Measurements from ENCODE around the gene FLYWCH2. TPM values are rescaled to one million over a fixed set of nuclear protein-coding genes. Genes with fewer than 3 reads are reported as not detected.
A peak's percentile ranks its signal among the peaks of the same experiment; 100 is the strongest.

The FLYWCH2 gene
- total RNA-seq, 1 donor from 2014 or later: 36.5 TPM

DNA sequence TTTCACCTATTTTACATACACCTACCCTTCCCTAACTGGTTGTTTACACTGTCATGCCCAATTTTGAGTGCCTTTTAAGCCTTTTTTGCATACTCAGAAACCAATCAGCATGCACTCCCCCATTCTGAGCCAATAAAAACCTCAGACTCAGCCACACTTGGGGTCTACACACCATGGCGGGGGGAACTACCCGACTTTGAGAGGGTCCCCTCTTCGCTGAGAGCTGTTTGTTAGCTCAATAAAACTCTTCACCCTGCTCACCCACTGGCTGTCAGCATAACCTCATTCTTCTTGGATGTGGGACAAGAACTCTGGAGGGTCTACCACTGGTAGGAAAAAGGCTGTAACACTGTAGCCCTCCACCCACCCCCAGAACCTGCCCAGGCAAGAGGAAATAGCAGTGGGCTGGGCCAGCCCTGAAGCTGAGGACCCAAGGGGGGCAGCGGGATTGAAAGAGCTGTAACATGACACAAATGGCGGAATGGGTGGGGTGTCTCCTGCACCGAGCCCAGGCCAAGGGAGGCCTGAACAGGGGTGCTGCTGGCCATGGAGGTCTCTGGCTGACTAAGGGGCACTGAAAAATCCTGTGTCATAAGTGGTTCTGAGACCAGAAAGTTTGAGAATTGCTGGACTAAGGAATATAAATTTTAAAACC is 3.0 kb upstream of the FLYWCH2 start:
- peaks cover 3% of the 10 kb centered on the region for H3K9me3 ChIP-seq (ENCODE audit: insufficient read depth, low read depth, low read length)
- TF ChIP-seq EZH2 (IDR thresholded peaks at IDR 0.05; ENCODE audit: insufficient read depth, low read length): no peak
- TF ChIP-seq, protein P1, sequence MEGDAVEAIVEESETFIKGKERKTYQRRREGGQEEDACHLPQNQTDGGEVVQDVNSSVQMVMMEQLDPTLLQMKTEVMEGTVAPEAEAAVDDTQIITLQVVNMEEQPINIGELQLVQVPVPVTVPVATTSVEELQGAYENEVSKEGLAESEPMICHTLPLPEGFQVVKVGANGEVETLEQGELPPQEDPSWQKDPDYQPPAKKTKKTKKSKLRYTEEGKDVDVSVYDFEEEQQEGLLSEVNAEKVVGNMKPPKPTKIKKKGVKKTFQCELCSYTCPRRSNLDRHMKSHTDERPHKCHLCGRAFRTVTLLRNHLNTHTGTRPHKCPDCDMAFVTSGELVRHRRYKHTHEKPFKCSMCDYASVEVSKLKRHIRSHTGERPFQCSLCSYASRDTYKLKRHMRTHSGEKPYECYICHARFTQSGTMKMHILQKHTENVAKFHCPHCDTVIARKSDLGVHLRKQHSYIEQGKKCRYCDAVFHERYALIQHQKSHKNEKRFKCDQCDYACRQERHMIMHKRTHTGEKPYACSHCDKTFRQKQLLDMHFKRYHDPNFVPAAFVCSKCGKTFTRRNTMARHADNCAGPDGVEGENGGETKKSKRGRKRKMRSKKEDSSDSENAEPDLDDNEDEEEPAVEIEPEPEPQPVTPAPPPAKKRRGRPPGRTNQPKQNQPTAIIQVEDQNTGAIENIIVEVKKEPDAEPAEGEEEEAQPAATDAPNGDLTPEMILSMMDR (IDR thresholded peaks at IDR 0.05; ENCODE audit: insufficient read depth, low read depth, low read length): no peak
- no peaks in the 10 kb centered on the region for H4K20me1 ChIP-seq (ENCODE audit: insufficient read depth, low read length)
- H3K27me3 Mint-ChIP-seq (ENCODE audit: low read depth, unreplicated experiment): no peaks in the 10 kb centered on the region
- peaks cover 16% of the 10 kb centered on the region for H3K79me2 ChIP-seq (ENCODE audit: insufficient read depth, low read length)
- peaks cover 6% of the 10 kb centered on the region for H3K4me1 ChIP-seq (ENCODE audit: insufficient read depth, low read length)
- DNase-seq (ENCODE audit: low read depth) (no peak), FAIRE-seq (no peak)
- H2AFZ ChIP-seq (ENCODE audit: low read depth, low read length): no peak overlapping the region
- no peak overlapping the region for H3K4me2 ChIP-seq (ENCODE audit: low read length)
- H3K9me3 Mint-ChIP-seq (ENCODE audit: unreplicated experiment): peaks cover 5% of the 10 kb centered on the region
- H3K4me1 Mint-ChIP-seq (ENCODE audit: low read depth, unreplicated experiment): no peaks in the 10 kb centered on the region
- H3K27me3 ChIP-seq (ENCODE audit: insufficient read depth, low read length): no peaks in the 10 kb centered on the region
- no peak overlapping the region for H3K27ac Mint-ChIP-seq (ENCODE audit: unreplicated experiment)
- H3K9ac ChIP-seq (ENCODE audit: low read length): no peak overlapping the region
- no peaks in the 10 kb centered on the region for H3K36me3 ChIP-seq (ENCODE audit: insufficient read depth, low read length)
- no peak overlapping the region for H3K4me3 Mint-ChIP-seq (ENCODE audit: unreplicated experiment)
- peaks cover 3% of the 10 kb centered on the region for H3K36me3 Mint-ChIP-seq (ENCODE audit: low read depth, unreplicated experiment)
- H3K27ac ChIP-seq (ENCODE audit: low read depth, low read length): no peak overlapping the region
- no peak overlapping the region for H3K4me3 ChIP-seq (ENCODE audit: insufficient read depth, low read depth, low read length)

DNA sequence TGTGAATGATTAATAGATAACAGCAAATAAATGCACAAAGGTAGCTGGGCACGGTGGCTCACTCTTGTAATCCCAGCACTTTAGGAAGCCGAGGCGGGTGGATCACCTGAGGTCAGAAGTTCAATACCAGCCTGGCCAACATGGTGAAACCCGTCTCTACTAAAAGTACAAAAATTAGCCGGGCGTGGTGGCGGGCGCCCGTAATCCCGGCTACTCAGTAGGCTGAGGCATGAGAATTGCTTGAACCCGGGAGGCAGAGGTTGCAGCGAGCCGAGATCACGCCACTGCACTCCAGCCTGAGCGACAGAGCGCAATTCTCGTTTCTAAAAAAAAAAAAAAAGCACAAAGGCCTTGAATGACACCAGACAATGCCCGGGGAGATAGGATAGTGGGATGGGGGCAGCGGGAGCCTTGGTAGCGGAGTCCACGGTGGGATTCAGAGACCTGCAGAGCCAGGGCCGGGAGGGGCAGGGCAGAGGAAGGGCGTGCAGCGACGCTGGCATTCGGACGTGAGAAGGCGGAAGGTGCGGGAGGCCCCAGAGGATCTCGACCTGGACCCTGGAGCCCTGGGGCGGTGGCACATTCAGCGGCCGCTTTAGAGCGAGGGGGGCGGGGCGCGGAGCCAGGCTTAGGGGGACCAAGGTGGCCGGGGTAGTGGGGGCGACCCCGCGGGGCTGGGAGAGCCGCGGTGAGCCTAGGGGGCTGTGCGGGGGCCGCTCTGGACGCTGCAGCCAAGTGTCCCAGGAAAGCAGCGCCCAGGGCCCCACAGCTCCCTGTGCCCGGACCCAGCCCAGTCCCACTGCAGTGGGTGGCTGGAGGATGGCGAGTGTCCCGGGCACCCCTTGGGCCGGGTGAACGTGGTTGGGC is 999 bp upstream of the FLYWCH2 start:
- Histone ChIP-seq H3K36me3 (ENCODE audit: insufficient read depth, low read length) (no peaks in the 10 kb centered on the region), H3K9ac (ENCODE audit: low read length) (peak overlapping the region; percentile 94), H3K4me3 (ENCODE audit: insufficient read depth, low read depth, low read length) (peak overlapping the region; percentile 70), H4K20me1 (ENCODE audit: insufficient read depth, low read length) (peaks cover 6% of the 10 kb centered on the region), H3K9me3 (ENCODE audit: insufficient read depth, low read depth, low read length) (peaks cover 3% of the 10 kb centered on the region), H3K4me1 (ENCODE audit: insufficient read depth, low read length) (peaks cover 6% of the 10 kb centered on the region), H3K27ac (ENCODE audit: low read depth, low read length) (peak overlapping the region; percentile 81), H3K79me2 (ENCODE audit: insufficient read depth, low read length) (peaks cover 30% of the 10 kb centered on the region), H3K27me3 (ENCODE audit: insufficient read depth, low read length) (no peaks in the 10 kb centered on the region), H3K4me2 (ENCODE audit: low read length) (peak overlapping the region; percentile 97), H2AFZ (ENCODE audit: low read depth, low read length) (peak overlapping the region; percentile 99)
- no peaks in the 10 kb centered on the region for H3K27me3 Mint-ChIP-seq (ENCODE audit: low read depth, unreplicated experiment)
- DNase-seq (ENCODE audit: low read depth): no peak
- H3K36me3 Mint-ChIP-seq (ENCODE audit: low read depth, unreplicated experiment): peaks cover 6% of the 10 kb centered on the region
- H3K9me3 Mint-ChIP-seq (ENCODE audit: unreplicated experiment): peaks cover 5% of the 10 kb centered on the region
- H3K4me1 Mint-ChIP-seq (ENCODE audit: low read depth, unreplicated experiment): no peaks in the 10 kb centered on the region
- no peak for TF ChIP-seq EZH2 (IDR thresholded peaks at IDR 0.05; ENCODE audit: insufficient read depth, low read length)
- TF ChIP-seq, protein P1 (IDR thresholded peaks at IDR 0.05; ENCODE audit: insufficient read depth, low read depth, low read length): no peak
- H3K4me3 Mint-ChIP-seq (ENCODE audit: unreplicated experiment): peak overlapping the region; percentile 88
- peak overlapping the region; percentile 89 for H3K27ac Mint-ChIP-seq (ENCODE audit: unreplicated experiment)
- no peak for FAIRE-seq
